ENCODE results near the gene NCMAP.

DNA sequence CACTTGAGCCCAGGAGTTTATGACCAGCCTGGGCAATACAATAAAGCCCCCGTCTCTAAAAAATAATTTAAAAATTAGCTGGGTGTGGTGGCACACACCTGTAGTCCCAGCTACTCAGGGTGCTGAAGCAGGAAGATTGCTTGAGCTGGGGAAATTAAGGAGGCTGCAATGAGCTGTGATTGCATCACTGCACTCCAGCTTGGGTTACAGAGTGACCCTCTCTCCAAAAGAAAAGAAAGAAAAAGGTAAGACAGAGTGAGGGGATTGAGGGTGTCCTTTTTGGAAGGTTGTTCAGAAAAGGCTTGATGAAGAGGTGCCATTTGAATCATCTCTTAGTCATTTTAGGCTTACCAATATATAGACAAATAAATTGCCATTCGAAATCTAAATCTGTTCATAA, 83.2 kb downstream of the NCMAP start:
- no peak for TF ChIP-seq MAFK (IDR thresholded peaks at IDR 0.05; ENCODE audit: low read depth, low read length)
- no peak for TF ChIP-seq POLR2A (IDR thresholded peaks at IDR 0.05; ENCODE audit: control extremely low read depth in 1 of 2, low read depth in 2 of 2, low read length in 2 of 2)
- no peak for TF ChIP-seq BRCA1 (IDR thresholded peaks at IDR 0.05; ENCODE audit: low read depth, low read length)
- TF ChIP-seq ZNF274 (IDR thresholded peaks at IDR 0.05; ENCODE audit: borderline replicate concordance, extremely low read depth, low read length): no peak
- TF ChIP-seq EZH2 (IDR thresholded peaks at IDR 0.05; ENCODE audit: low read depth, low read length, severe bottlenecking): no peak

Measured in H1 (cell line).